ENCODE measurements around the gene ASH1L.

ASH1L gene

DNA sequence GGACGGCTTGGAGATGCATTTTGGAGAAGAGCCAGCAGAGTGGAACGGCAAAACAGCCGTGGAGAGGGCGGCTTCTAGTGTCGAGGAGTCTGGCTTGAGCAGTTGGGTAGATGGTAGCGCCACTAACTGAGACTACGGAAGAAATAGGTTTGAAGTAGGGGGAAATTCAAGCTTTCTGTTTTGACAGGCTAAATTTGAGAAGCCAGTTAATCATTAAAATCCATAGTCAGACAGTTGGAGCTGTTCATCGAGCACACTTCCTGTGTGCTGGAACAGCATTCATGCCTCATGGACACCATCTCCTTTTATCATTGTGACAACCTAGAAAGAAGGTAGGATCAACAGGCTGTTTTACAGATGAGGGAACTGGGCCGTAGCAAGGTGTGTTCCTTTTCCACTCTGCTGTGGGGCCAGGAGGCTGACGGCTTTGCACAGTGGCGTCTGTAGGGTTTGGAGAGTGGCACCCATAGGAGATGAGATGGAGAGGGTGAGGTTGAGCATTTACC, 258.0 kb downstream of the ASH1L start:
- H3K27ac ChIP-seq (ENCODE audit: extremely low read depth, low read depth, low read length): no peak overlapping the region
- H3K4me3 ChIP-seq (ENCODE audit: low read depth, low read length): no peak overlapping the region
- TF ChIP-seq, protein P1, sequence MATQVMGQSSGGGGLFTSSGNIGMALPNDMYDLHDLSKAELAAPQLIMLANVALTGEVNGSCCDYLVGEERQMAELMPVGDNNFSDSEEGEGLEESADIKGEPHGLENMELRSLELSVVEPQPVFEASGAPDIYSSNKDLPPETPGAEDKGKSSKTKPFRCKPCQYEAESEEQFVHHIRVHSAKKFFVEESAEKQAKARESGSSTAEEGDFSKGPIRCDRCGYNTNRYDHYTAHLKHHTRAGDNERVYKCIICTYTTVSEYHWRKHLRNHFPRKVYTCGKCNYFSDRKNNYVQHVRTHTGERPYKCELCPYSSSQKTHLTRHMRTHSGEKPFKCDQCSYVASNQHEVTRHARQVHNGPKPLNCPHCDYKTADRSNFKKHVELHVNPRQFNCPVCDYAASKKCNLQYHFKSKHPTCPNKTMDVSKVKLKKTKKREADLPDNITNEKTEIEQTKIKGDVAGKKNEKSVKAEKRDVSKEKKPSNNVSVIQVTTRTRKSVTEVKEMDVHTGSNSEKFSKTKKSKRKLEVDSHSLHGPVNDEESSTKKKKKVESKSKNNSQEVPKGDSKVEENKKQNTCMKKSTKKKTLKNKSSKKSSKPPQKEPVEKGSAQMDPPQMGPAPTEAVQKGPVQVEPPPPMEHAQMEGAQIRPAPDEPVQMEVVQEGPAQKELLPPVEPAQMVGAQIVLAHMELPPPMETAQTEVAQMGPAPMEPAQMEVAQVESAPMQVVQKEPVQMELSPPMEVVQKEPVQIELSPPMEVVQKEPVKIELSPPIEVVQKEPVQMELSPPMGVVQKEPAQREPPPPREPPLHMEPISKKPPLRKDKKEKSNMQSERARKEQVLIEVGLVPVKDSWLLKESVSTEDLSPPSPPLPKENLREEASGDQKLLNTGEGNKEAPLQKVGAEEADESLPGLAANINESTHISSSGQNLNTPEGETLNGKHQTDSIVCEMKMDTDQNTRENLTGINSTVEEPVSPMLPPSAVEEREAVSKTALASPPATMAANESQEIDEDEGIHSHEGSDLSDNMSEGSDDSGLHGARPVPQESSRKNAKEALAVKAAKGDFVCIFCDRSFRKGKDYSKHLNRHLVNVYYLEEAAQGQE (tag by site-specific recombination; IDR thresholded peaks at IDR 0.05): no peak
- TF ChIP-seq SCRT2 (tag by site-specific recombination; IDR thresholded peaks at IDR 0.05): peak; percentile 41; the same call in 1 of the 2 replicates
- no peaks in the 10 kb centered on the region for H3K4me1 ChIP-seq (ENCODE audit: control insufficient read depth, insufficient read depth, low read length)
- H3K36me3 ChIP-seq (ENCODE audit: control insufficient read depth in 2 of 2, insufficient read depth in 1 of 2, low read length in 2 of 2): no peaks in the 10 kb centered on the region
- CTCF ChIA-PET: interaction anchor here (0.6 to 1.3 kb wide), 3 partner anchors 12 to 61 kb away, joined by 3 to 8 read pairs (median 7); no protein-coding TSS in a partner anchor
- no peaks in the 10 kb centered on the region for H3K9me3 ChIP-seq (ENCODE audit: control insufficient read depth, insufficient read depth, low read depth, low read length)
- POLR2A ChIA-PET: interaction anchor here (1.2 kb wide), 1 partner anchor 12 kb away, joined by 3 read pairs; no protein-coding TSS in a partner anchor

DNA sequence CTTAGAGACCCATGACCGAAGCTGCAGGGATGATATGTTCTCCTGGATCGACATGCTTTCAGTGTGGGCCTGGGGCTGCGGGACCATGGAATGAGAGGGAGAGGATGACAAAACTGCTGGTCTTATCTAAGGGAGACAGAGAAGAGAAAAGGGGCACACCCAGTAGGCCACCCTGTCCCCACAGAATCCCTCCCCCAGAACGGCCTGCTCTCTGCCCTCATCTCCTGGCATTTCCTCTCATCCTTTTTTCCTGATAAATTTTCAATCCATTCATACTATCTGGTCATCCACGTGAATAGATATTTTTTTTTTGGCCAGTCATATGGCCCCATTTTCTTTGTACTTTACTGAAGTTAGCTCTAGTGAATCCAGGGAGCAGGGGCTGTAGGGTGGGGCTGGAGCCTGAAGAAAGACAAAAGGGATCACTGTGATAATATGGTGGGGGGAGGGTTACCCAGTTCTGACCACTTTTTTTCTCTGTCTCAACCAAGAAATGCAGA, 261.2 kb downstream of the ASH1L start, which contains the start of gene PKLR:
Gene PKLR (minus strand): TSS at position 97 of the 500 bp plus-strand sequence. CDS start 43 bp downstream, at position 54.
- Histone ChIP-seq H3K9me3 (ENCODE audit: control insufficient read depth, insufficient read depth, low read depth, low read length) (no peaks in the 10 kb centered on the region), H3K4me1 (ENCODE audit: control insufficient read depth, insufficient read depth, low read length) (no peaks in the 10 kb centered on the region), H3K36me3 (ENCODE audit: control insufficient read depth in 2 of 2, insufficient read depth in 1 of 2, low read length in 2 of 2) (no peaks in the 10 kb centered on the region), H3K27ac (ENCODE audit: extremely low read depth, low read depth, low read length) (no peak within 1 kb of the TSS), H3K4me3 (ENCODE audit: low read depth, low read length) (no peak within 1 kb of the TSS)
- ChIA-PET CTCF (interaction anchor here (0.6 to 2.1 kb wide), 2 partner anchors 51 to 1156 kb away, joined by 3 to 9 read pairs; no protein-coding TSS in a partner anchor), POLR2A (no interaction called here)
- TF ChIP-seq ZBTB20 (tag by site-specific recombination; IDR thresholded peaks at IDR 0.05) (no peak), MYNN (tag by site-specific recombination; IDR thresholded peaks at IDR 0.05; ENCODE audit: borderline replicate concordance) (no peak), ZNF157 (tag by site-specific recombination; IDR thresholded peaks at IDR 0.05) (no peak), SALL2 (tag by site-specific recombination; IDR thresholded peaks at IDR 0.05; ENCODE audit: borderline replicate concordance) (no peak), ZNF248 (tag by site-specific recombination; IDR thresholded peaks at IDR 0.05) (no peak), ZFP3 (tag by site-specific recombination; IDR thresholded peaks at IDR 0.05; ENCODE audit: low read depth) (no peak), ZNF274 (IDR thresholded peaks at IDR 0.05; ENCODE audit: low read length) (no peak), ZNF274 (tag by site-specific recombination; IDR thresholded peaks at IDR 0.05; ENCODE audit: borderline replicate concordance) (no peak), SCRT1 (tag by site-specific recombination; IDR thresholded peaks at IDR 0.05; ENCODE audit: borderline replicate concordance) (no peak), HOXA7 (CRISPR knock-in tag; IDR thresholded peaks at IDR 0.05; ENCODE audit: borderline replicate concordance) (no peak), ZNF140 (tag by site-specific recombination; IDR thresholded peaks at IDR 0.05) (no peak), MEIS1 (CRISPR knock-in tag; IDR thresholded peaks at IDR 0.05; ENCODE audit: borderline replicate concordance) (no peak), ZNF416 (tag by site-specific recombination; IDR thresholded peaks at IDR 0.05) (no peak), ZBTB8A (tag by site-specific recombination; IDR thresholded peaks at IDR 0.05) (no peak), ZNF571 (tag by site-specific recombination; IDR thresholded peaks at IDR 0.05) (no peak), ZNF404 (tag by site-specific recombination; IDR thresholded peaks at IDR 0.05) (no peak), ZNF707 (tag by site-specific recombination; IDR thresholded peaks at IDR 0.05) (no peak), ZNF843 (tag by site-specific recombination; IDR thresholded peaks at IDR 0.05) (no peak), ZNF768 (tag by site-specific recombination; IDR thresholded peaks at IDR 0.05) (no peak)
